HG03439 (cell line): ENCODE measurements around the gene KLK1.

Source experiments
- ATAC-seq: cut with Tn5 transposase; IDR thresholded peaks from one replicate; pipeline ENCODE4 v1.9.1; 2021; ENCODE audit warnings: mild to moderate bottlenecking, moderate library complexity; ENCODE audit not compliant: unreplicated experiment

Gene KLK1

GRCh38 chr19:50823389-50824042, at the start of gene KLK1:
TSS of gene KLK1 (minus strand) at chr19:50823787. CDS start at chr19:50823748, 39 bp downstream.
- ATAC-seq, result no peak

GRCh38 chr19:50873056-50873455, 49.5 kb upstream of the KLK1 start, which contains the start of gene KLK2:
TSS of gene KLK2 (plus strand) at chr19:50873439. CDS start at chr19:50873474, 35 bp downstream.
- no peak for ATAC-seq

- ATAC-seq, result no peak
These were observed 47.0 kb upstream of the KLK1 start for GRCh38 chr19:50870417-50871089.

- ATAC-seq, result no peak
These were observed 45.9 kb upstream of the KLK1 start for GRCh38 chr19:50869479-50869878.

GRCh38 chr19:50861496-50862286, 38.1 kb upstream of the KLK1 start:
- ATAC-seq, result no peak

GRCh38 chr19:50861010-50861409, 37.4 kb upstream of the KLK1 start:
- no peak for ATAC-seq

- no peak for ATAC-seq
These were observed 36.3 kb upstream of the KLK1 start for GRCh38 chr19:50859849-50860248.

GRCh38 chr19:50858886-50859285, 35.3 kb upstream of the KLK1 start:
- ATAC-seq, result no peak

- ATAC-seq, result no peak
These were observed 33.8 kb upstream of the KLK1 start for GRCh38 chr19:50857366-50857765.

GRCh38 chr19:50854636-50855410, 31.2 kb upstream of the KLK1 start, which contains the start of gene KLK3:
TSS of gene KLK3 (plus strand) at chr19:50854915. CDS start at chr19:50854956, 41 bp downstream.
- no peak for ATAC-seq

GRCh38 chr19:50851620-50852019, 28.0 kb upstream of the KLK1 start:
- no peak for ATAC-seq

GRCh38 chr19:50850738-50851137, 27.2 kb upstream of the KLK1 start:
- ATAC-seq, result no peak

GRCh38 chr19:50844296-50844935, 20.8 kb upstream of the KLK1 start:
- no peak for ATAC-seq

- no peak for ATAC-seq
These were observed 20.2 kb upstream of the KLK1 start for GRCh38 chr19:50843701-50844221.

GRCh38 chr19:50843205-50843604, 19.6 kb upstream of the KLK1 start:
- ATAC-seq, result no peak

GRCh38 chr19:50842130-50842529, 18.5 kb upstream of the KLK1 start:
- ATAC-seq, result no peak

GRCh38 chr19:50839712-50840655, 16.4 kb upstream of the KLK1 start:
- no peak for ATAC-seq

GRCh38 chr19:50838239-50838638, 14.7 kb upstream of the KLK1 start:
- no peak for ATAC-seq

- ATAC-seq, result no peak
These were observed 13.7 kb upstream of the KLK1 start for GRCh38 chr19:50837300-50837699.
